GM12865 (cell line): ENCODE measurements around the gene COL25A1.

ENCODE experiments used
- DNase-seq: peaks from one replicate; pipeline ENCODE4 v3.0.0; 2010; ENCODE audit warnings: low read depth
- H3K4me3 ChIP-seq: 2 replicates; pipeline ENCODE4 v1.5.1; 2011; ENCODE audit warnings: mild to moderate bottlenecking, low read depth, low read length, control low read depth
- TF ChIP-seq, protein P1 (sequence below): IDR thresholded peaks from 2 replicates; pipeline ENCODE4 v1.5.1; 2011; ENCODE audit warnings: low read length, control low read depth, low read depth, inconsistent platforms; ENCODE audit not compliant: insufficient read depth; ENCODE audit errors: missing control alignments

Gene COL25A1

DNA sequence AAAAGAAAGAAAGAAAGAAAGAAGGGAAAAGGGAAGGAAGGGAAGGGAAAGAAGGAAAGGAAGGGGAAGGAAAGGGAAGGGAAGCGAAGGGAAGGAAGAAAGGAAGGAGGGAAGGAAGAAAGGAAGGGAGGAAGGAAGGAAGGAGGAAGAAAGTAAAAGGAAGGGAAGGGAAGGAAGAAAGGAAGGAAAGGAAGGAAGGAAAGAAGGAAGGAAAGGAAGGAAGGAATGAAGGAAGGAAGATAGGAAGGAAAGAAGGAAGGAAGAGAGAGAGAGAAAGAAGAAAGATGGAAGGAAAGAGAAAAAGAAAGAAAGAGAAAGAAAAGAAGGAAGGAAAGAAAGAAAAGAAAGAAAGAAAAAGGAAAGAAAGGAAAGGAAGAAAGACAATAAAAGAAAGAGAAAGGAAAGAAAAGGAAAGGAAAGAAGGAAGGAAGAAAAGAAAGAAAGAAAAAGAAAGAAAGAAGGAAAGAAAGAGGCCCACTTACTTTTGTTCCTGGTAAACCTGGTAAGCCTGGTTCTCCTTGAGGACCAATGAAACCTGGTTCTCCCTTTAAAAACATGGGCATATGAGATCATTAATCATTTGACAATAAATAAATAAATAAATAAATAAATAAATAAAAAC lies 433.7 kb downstream of the COL25A1 start:
- no peak for DNase-seq
- H3K4me3 ChIP-seq = no peak overlapping the region
- TF ChIP-seq, protein P1, sequence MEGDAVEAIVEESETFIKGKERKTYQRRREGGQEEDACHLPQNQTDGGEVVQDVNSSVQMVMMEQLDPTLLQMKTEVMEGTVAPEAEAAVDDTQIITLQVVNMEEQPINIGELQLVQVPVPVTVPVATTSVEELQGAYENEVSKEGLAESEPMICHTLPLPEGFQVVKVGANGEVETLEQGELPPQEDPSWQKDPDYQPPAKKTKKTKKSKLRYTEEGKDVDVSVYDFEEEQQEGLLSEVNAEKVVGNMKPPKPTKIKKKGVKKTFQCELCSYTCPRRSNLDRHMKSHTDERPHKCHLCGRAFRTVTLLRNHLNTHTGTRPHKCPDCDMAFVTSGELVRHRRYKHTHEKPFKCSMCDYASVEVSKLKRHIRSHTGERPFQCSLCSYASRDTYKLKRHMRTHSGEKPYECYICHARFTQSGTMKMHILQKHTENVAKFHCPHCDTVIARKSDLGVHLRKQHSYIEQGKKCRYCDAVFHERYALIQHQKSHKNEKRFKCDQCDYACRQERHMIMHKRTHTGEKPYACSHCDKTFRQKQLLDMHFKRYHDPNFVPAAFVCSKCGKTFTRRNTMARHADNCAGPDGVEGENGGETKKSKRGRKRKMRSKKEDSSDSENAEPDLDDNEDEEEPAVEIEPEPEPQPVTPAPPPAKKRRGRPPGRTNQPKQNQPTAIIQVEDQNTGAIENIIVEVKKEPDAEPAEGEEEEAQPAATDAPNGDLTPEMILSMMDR = no peak

DNA sequence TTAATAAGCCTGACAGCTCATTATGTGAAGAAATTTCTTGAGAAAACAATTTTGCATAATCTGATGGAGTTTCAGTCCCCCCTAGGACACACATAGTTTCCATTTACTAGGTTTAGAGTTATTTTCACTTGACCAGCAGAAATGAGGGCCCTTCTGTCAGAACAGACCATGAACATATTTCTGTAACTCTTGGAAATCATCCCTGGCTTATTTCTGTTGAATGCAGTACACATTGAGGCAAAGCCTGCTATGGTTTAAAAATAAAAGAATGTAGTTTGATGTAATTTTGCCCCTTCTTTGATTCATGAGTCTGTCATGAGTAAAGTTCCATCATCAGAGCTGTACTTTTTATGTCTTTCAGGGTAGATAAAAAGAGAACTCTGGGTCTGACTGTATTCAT lies 435.0 kb downstream of the COL25A1 start:
- DNase-seq = no peak
- TF ChIP-seq, protein P1 = no peak
- no peak overlapping the region for H3K4me3 ChIP-seq

DNA sequence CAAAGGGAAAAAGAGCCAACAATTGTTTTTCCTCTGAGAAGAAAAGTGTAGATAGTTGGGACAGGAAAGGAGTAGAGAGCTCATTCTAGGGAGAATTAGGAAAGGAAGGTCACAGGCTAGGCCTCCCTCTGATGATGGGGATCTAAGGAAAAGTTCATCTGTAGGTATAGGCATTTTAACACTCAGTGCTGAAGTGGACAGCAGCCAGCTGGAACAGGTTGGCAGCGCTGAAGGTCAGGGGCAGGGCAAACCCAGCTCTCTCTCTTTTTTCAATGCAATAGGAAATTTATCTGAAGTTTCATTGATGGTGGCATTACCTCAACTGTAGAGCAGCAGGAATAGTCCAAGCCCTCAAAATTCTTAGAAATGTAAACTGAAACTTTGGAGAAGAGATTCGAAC lies 441.1 kb downstream of the COL25A1 start:
- TF ChIP-seq, protein P1 = no peak
- DNase-seq = no peak
- H3K4me3 ChIP-seq = no peak overlapping the region

DNA sequence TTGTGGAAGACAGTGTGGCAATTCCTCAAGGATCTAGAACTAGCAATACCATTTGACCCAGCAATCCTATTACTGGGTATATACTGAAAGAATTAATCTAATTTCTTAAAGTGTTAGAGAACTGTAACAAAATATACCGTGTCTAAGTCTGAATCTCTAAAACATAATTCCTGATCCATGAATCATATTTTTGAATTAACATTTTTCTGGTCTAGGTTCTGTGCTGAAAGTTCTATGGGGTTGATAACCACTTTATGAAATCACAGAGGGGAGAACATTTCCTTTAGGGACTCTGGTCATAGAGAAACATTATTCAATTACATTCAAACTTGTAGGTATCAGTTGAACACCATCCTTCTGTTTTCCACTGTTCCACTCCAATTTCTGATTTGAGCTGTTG lies 447.7 kb downstream of the COL25A1 start:
- H3K4me3 ChIP-seq = no peak overlapping the region
- TF ChIP-seq, protein P1 = no peak
- no peak for DNase-seq

DNA sequence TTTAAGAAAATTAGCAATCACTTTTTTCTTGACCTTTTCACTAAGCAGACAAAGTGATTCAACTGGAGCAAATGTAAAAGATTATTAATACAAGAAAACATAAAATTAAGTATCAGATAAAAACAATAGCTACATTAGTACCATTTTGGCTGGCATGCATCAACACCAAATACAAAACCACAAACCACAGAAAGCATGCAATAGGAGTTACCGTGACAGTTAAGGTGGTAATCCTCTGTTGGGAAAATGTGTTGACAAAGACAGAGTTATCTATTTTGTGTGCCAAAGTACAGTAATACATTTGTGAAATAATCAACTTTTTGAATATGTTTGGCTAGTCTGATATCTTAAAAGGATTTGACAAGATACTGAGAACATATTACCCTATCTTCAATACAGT lies 449.8 kb downstream of the COL25A1 start:
- no peak overlapping the region for H3K4me3 ChIP-seq
- no peak for DNase-seq

DNA sequence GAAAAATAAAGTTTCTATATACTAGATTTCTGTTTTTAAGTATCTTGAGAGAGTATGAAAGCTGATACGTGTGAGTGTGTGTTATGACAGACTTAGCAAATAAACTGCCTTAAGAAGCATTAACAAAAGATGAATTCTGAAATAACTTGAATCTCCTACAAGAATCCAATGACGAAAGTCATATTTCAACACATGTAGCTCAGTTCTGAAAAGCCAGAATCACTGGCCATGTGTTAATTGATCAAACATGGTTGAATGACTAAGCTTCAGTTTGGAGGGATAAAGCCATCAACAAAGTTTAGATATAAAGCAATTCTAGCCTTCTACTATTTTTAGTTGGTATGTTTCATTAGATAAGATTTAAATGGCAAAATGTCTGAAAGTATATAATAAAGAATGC lies 451.1 kb downstream of the COL25A1 start:
- DNase-seq = no peak
- TF ChIP-seq, protein P1 = no peak
- no peak overlapping the region for H3K4me3 ChIP-seq

More for the DNA sequence above, 449.8 kb downstream of the COL25A1 start:
- TF ChIP-seq, protein P1 = no peak

DNA sequence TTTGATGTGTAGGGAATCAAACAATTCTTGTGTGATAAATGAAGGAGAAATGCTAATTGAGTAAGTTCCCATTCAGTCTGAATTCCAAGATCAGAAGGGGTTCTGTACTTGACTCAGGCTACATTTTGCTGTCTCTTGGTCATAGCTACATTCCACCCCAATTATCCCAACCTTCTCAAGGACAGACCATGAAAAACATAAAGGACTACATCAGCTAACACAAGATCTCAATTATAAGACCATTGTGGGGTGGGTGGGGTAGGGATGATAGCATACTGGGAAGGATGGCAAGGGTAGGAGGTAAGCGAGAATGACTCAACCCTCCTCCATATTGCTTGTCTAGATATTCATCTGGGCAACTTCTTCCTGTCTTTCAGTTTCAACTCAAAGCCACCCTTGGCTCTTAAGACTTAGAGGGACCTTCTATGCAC lies 452.2 kb downstream of the COL25A1 start:
- no peak for DNase-seq
- TF ChIP-seq, protein P1 = no peak
- H3K4me3 ChIP-seq = no peak overlapping the region
